ENCODE results near the gene ATP8B1.

GRCh38 chr18:57644540-57644939 lies 158.6 kb downstream of the ATP8B1 start:
- TF ChIP-seq, protein P1, sequence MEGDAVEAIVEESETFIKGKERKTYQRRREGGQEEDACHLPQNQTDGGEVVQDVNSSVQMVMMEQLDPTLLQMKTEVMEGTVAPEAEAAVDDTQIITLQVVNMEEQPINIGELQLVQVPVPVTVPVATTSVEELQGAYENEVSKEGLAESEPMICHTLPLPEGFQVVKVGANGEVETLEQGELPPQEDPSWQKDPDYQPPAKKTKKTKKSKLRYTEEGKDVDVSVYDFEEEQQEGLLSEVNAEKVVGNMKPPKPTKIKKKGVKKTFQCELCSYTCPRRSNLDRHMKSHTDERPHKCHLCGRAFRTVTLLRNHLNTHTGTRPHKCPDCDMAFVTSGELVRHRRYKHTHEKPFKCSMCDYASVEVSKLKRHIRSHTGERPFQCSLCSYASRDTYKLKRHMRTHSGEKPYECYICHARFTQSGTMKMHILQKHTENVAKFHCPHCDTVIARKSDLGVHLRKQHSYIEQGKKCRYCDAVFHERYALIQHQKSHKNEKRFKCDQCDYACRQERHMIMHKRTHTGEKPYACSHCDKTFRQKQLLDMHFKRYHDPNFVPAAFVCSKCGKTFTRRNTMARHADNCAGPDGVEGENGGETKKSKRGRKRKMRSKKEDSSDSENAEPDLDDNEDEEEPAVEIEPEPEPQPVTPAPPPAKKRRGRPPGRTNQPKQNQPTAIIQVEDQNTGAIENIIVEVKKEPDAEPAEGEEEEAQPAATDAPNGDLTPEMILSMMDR (IDR thresholded peaks at IDR 0.05) = no peak
- no peak for TF ChIP-seq POLR2A (IDR thresholded peaks at IDR 0.05)
